Measurements from ENCODE around the gene MISFA.
"Not testable (repeated sequence)": the region's sequence is repeated elsewhere in the genome, so short reads cannot be mapped to it uniquely, and the experiment has no call there.

The MISFA gene

GRCh38 chr11:18634140-18635032 is 34.8 kb downstream of the MISFA start, which contains the start of gene SPTY2D1:
Gene SPTY2D1, minus strand, starts transcription at chr11:18634342. Its CDS starts 85 bp downstream, at chr11:18634257.
- TF ChIP-seq POLR2A (IDR thresholded peaks at IDR 0.05; ENCODE audit: low read depth, low read length): peak; percentile 79
- DNase-seq (ENCODE audit: insufficient read length, low spot score): peak; percentile 92
- peak; percentile 75 for FAIRE-seq

- TF ChIP-seq POLR2A (IDR thresholded peaks at IDR 0.05; ENCODE audit: low read depth, low read length): no peak
- no peak for DNase-seq (ENCODE audit: insufficient read length, low spot score)
Observed at GRCh38 chr11:18641677-18642076, 42.1 kb downstream of the MISFA start.

GRCh38 chr11:18643034-18643433 is 43.4 kb downstream of the MISFA start:
- not testable (repeated sequence) for FAIRE-seq

More at GRCh38 chr11:18641677-18642076, 42.1 kb downstream of the MISFA start:
- FAIRE-seq: no peak

GRCh38 chr11:18650353-18650752 is 50.8 kb downstream of the MISFA start:
- DNase-seq (ENCODE audit: insufficient read length, low spot score) (no peak), FAIRE-seq (no peak)
- TF ChIP-seq POLR2A (IDR thresholded peaks at IDR 0.05; ENCODE audit: low read depth, low read length): no peak

More at GRCh38 chr11:18643034-18643433, 43.4 kb downstream of the MISFA start:
- DNase-seq (ENCODE audit: insufficient read length, low spot score): not testable (repeated sequence)

- peak; percentile 26 for DNase-seq (ENCODE audit: insufficient read length, low spot score)
- TF ChIP-seq POLR2A (IDR thresholded peaks at IDR 0.05; ENCODE audit: low read depth, low read length): no peak
- FAIRE-seq: no peak
Observed at GRCh38 chr11:18650859-18651557, 51.4 kb downstream of the MISFA start.

All from H54 (cell line).